AG10803 (cell line): ENCODE results near the gene FKBP11.
"Not testable (repeated sequence)": the region's sequence is repeated elsewhere in the genome, so short reads cannot be mapped to it uniquely, and the experiment has no call there.

Experiments used
- DNase-seq: peaks from one replicate; pipeline ENCODE4 v3.0.0; 2010; ENCODE audit warnings: low read depth
- H3K4me3 ChIP-seq: 2 replicates; pipeline ENCODE4 v1.5.1; 2011; ENCODE audit warnings: mild to moderate bottlenecking, low read length, control low read depth
- CTCF ChIP-seq: conservative IDR thresholded peaks from 2 replicates; pipeline ENCODE4 v1.5.1; 2011; ENCODE audit warnings: mild to moderate bottlenecking, low read length, control low read depth, inconsistent platforms

Gene FKBP11

DNA sequence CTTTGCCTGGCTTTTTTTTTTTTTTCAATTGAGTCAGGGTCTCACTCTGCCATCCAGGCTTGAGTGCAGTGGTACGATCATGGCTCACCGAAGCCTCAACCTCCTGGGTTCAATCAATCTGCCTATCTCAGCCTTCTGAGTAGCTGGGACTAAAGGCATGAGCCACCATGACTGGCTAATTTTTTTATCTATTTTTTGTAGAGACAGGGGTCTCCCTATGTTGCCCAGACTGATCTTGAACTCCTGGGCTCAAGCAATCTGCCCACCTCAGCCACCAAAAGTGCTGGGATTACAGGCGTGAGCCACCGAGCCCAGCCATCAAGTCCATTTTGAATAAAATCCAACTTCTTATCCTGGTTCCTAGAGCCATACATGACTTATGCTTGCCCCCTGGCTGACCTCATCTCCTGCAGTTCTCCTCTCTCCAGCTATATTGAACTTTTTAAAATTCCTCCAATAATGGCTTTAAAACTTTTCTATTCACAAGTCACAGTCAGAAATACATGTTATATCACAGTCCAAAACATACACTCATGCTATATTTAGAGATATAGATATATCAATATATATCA is 49.3 kb downstream of the FKBP11 start:
- no peak overlapping the region for H3K4me3 ChIP-seq
- no peak for DNase-seq
- TF ChIP-seq CTCF = no peak

DNA sequence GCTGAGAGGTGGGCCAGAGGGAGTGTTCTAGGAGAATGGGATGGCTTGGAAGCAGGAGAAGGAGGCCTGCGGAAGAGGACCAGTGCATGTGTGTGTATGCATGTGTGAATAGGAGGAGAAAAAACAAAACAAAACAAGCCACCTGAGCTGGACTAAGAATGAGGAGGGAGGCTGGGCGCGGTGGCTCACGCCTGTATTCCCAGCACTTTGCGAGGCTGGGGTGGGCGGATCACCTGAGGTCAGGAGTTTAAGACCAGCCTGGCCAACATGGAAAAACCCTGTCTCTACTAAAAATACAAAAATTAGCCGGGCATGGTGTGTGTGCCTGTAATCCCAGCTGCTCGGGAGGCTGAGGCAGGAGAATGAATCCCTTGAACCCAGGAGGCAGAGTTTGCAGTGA is 51.8 kb downstream of the FKBP11 start:
- H3K4me3 ChIP-seq, DNase-seq: not testable (repeated sequence)

DNA sequence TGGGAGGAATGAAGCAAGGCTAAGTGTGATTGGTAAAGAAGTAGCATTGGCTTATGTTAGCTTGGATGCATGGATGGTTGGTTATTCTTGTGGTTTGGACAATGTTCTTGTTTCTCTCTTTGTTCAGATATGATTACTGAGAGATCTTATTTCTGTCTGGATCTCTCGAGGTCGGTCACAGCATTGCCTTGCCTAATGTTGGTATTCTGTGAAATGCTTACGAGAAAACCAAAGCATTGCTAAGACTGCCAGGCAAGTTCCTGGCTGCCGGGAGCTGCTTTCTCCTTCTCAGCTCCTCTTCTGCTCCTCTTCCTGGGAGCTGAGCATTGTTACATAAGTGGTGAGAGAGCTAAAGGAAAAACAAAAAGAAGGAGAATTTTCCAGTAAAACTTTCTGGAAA is 52.2 kb downstream of the FKBP11 start:
- TF ChIP-seq CTCF = no peak
- DNase-seq = no peak

More for the DNA sequence above, 52.2 kb downstream of the FKBP11 start:
- no peak overlapping the region for H3K4me3 ChIP-seq
